SK-N-DZ (cell line): Measurements from ENCODE around the gene APPBP2. TPM values are rescaled to one million over a fixed set of nuclear protein-coding genes. Genes with fewer than 3 reads are reported as not detected.
"Not testable (repeated sequence)": the region's sequence is repeated elsewhere in the genome, so short reads cannot be mapped to it uniquely, and the experiment has no call there.

Experiments
- DNase-seq: peaks from one replicate; pipeline ENCODE4 v3.0.0-alpha.2; 2015; ENCODE audit warnings: low spot score
- polyA plus RNA-seq, 2 experiments: library from polyadenylated mRNA; depleted of rRNA; stranded (reverse); fragments of >200 nt; gene quantifications; 2 replicates each; pipeline ENCODE4 v1.2.3, GENCODE V29; 2014

APPBP2 gene, protein sequence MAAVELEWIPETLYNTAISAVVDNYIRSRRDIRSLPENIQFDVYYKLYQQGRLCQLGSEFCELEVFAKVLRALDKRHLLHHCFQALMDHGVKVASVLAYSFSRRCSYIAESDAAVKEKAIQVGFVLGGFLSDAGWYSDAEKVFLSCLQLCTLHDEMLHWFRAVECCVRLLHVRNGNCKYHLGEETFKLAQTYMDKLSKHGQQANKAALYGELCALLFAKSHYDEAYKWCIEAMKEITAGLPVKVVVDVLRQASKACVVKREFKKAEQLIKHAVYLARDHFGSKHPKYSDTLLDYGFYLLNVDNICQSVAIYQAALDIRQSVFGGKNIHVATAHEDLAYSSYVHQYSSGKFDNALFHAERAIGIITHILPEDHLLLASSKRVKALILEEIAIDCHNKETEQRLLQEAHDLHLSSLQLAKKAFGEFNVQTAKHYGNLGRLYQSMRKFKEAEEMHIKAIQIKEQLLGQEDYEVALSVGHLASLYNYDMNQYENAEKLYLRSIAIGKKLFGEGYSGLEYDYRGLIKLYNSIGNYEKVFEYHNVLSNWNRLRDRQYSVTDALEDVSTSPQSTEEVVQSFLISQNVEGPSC
- polyA plus RNA-seq (2014; cell fraction: cytosol; rRNA removed) = 28.0 and 30.2 TPM in 2 replicates
- 22.2 and 33.9 TPM in 2 replicates for polyA plus RNA-seq (2014; cell fraction: nucleus; rRNA removed)

DNA sequence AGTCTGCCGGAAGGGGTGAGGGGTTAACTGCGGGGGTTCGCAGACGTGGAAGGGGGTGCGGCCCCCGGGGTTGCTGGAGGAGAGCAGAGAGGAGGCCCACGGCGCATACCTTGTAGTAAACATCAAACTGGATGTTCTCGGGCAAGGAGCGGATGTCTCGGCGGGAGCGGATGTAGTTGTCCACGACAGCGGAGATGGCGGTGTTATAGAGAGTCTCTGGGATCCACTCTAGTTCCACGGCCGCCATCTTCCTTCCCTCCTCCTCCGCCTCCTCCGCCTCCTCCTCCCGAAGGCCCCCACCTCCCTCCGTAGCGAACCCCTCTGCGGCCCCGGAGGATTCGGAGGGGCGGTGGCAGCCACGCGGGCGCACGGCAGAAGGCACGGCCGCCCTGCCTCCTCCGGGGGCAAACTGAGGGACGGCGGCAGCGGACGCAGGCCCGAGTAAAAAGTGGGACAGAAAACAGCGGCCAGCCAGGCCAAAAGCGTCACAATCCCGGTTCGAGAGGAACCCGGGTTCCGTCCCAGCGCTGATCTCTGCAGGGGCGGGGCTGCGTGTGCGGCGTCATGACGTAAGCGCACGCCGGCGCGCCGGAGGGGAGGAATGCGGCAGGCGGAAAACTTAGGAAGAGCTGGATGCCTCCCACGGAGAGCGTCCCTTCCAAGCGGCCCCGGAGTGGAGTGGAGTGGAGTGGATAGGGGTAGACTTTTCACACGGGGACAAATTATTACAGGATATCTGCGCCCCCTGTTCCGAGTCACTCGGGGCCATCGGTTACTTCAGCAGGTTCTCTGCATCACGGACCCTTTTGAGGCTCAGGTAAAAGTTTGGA lies at the start of gene APPBP2:
APPBP2 (minus strand) TSS at position 558 of the 830 bp plus-strand sequence; CDS start at position 247, 311 bp downstream.
- peak; percentile 85 for DNase-seq

DNA sequence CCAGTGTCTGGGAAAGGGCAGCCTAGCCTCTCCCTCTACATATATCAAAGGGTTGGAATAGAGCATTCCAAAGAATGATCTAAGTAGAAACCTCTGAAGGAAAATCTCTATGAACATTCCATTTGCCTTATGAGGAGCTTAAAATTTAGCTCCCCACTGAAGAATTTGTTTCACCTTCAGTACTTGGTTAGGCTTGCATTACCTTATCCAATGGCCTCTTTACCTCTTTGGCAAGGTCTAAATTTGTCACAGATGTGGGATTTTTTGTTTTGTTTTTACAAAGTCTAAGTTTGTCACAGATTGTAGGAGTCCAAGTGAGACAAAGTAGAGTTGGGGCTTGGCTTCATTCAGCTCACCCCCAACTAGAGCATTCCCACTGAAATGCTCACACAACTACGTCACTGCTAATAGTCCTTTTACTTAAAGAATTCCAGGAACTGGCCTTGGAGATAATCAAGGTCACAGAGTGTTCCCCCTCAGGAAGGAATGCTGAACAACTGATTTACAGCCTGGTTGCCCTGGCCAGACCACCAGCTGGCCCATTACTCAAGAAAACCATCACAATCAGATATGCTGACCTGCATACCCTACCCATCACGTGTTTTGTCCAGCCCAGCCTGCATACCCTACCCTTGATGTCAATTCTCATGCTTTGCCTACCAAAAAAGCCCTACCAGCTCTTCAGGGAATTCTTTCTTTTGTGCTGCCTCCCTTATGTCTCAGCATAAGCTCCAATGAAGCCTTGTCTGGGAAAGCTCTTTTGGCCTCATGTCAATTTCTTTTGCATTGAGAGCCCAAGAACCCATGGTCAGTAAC lies 47.4 kb upstream of the APPBP2 start:
- DNase-seq = peak; percentile 37

DNA sequence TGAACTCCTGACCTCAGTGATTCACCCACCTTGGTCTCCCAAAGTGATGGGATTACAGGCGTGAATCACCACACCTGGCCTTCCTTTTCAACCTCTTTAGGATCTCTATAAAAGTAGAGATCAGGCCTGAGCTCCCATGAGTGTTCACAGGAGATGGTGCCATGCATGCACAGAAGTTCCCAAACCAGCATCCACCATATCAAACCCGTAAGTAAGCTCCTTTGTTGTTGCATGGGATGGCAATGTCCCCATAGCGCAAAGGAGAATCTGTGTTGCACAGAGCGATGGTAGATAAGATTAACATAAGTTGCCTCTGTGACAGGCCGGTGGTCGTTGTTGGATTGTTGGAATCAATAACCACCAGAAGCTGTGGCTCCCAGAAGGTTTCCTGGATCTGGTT lies 39.2 kb upstream of the APPBP2 start:
- no peak for DNase-seq

DNA sequence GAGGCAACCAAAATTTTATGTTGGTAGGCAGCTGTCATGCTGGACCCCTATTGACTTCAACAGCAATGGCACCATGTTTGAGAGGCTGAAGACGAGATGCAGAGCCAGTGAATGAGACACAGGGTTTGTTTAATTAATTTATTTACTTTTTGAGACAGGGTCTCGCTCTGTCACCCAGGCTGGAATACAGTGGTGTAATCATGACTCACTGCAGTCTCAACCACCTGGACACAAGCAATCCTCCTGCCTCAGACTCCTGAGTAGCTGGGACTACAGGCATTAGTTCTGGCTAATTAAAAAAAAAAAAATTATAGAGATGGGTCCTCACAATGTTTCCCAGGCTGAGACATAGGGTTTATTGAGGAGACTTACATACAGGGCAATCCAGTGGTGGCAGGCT lies 37.7 kb upstream of the APPBP2 start:
- DNase-seq = no peak

DNA sequence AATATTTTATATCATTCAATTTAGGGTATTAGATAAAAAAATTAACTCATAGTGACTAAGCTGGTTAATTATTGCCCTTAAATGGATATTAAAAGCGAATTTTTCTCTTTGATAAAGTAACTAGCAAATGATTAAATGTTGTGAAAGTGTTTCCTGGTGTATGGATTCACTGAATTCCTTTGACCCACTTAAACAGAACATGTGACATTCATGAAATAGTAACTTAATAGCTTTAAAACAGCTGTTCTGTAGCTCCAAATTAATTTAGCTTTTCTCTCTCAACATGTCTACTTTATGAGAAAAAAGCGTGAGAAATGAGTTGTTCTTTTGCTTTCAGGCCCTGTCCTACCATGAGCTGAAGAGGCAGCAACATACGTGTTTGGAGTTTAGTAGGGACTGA lies 36.4 kb upstream of the APPBP2 start:
- no peak for DNase-seq

DNA sequence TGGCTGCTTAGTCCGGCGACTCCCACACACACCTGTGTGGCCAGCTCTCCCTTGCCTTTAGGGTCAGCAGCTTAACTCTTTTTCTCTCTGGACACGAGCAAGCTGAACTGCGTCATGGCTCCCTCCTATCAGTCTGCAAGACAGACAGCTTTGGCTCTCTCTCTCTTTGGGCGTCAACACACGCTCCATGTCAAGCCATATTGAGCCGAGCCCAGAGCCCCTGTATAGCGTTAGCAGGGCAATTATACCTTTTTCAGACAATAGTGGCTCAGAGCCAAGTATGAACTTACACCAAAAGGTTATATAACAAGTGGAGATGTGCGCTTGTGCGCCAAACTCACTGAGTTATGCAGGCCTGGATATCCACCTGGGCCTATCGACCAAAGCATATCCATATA lies 34.8 kb upstream of the APPBP2 start:
- DNase-seq = no peak

DNA sequence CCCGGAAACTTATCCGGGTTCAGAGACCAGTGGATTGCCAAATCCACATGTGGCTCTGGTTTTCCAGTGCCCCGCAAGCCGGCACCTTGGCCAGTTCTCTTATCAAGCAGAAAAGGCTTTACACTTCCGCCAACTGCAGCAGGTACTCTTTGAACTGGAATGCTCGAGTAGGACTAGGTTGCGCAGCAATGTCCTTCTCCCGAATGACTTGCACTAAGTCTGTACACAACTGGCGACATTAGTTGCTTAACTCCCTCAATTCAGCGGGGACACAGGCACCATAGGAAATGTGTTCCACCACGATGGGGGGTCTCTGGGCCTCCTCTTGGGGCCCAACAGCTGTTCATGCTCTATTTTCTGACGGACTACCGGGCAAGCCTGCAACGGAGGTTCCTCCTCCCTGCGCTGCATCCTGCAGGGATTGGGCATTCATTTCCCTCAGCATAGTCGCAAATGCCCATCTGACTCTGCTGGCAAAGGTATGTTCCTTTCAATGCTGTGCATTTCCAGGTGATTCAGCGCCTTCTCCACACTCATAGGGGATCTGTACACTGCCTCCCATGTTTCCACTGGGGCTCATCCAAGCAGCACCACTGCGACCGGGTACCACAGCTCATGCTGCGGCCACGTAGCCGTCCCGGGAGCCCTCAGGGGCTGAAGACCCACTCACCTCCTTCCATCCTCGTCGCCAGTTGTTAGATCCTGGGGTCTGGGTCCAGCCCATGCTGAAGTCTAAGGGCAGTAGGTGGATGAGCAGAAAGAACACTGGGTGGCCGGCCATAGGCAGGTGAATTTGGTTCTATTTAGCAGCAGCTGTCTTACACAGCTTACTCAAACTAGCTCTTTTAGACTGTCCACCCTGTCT lies 34.2 kb upstream of the APPBP2 start:
- no peak for DNase-seq

DNA sequence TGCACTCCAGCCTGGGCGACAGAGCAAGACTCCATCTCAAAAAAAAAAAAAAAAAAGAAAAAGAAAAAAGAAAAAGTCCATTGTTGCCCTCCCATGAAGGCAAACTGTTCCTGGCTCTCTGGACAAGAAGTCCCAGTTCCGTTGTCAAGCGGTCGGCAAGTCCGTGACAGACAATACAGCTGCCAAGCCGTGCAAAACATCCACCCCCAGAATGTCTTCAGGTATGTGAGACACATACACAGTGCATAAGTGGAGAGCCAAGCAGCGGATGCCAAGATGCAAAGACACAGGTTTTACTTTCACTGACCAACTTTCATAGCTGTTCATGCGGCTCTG lies 33.6 kb upstream of the APPBP2 start:
- no peak for DNase-seq

DNA sequence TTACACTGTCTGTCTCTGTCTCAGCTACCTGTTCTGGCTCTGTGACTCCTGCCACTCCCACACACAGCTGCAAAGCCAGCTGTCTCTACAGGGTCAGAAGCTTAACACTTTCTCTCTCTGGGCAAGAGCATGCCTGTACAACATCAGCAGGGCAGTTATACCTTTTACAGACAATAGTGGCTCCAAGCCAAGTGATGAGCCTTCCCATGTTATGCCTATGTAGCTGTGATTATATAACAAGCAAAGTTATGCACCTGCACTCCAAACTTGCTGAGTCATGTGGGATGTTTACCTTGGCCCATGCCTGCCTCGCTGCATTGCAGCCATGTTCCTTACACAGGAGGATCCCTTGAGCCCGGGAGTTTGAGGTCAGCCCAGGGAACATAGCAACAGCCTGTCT lies 31.8 kb upstream of the APPBP2 start:
- DNase-seq = no peak

DNA sequence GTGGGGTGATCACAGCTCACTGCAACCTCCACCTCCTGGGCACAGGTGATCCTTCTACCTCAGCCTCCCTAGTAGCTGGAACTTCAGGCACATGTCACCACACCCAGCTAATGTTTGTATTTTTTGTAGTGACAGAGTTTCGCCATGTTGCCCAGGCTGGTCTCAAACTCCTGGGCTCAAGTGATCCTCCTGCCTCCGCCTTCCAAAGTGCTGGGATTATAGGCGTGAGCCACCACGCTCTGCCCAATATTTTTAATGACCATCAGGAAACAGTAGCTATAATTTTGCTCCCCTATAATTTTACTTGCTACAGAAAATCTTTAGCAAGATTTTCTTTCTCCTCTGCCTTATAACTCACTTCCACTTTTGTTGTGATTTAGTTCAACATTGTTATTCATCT lies 29.7 kb upstream of the APPBP2 start:
- DNase-seq = no peak

DNA sequence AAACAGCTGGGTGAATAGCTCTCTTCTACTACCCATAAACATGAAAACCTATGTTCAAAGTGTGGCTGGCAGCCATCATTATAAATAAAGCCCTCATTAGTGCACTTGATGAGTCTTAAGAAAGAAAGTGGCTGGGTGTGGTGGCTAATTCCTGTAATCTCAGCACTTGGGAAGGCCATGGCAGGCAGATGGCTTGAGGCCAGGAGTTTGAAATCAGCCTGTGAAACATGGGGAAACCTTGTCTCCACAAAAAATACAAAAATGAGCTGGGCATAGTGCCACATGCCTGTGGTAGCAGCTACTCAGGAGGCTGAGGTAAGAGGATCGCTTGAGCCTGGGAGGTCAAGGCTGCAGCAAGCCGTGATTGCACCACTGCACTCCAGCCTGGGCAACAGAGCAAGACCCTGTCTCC lies 28.3 kb upstream of the APPBP2 start:
- no peak for DNase-seq

DNA sequence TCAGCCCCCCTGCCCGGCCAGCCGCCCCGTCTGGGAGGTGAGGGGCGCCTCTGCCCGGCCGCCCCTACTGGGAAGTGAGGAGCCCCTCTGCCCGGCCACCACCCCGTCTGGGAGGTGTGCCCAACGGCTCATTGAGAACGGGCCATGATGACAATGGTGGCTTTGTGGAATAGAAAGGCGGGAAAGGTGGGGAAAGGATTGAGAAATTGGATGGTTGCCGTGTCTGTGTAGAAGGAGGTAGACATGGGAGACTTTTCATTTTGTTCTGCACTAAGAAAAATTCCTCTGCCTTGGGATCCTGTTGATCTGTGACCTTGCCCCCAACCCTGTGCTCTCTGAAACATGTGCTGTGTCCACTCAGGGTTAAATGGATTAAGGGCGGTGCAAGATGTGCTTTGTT lies 26.2 kb upstream of the APPBP2 start:
- not testable (repeated sequence) for DNase-seq

DNA sequence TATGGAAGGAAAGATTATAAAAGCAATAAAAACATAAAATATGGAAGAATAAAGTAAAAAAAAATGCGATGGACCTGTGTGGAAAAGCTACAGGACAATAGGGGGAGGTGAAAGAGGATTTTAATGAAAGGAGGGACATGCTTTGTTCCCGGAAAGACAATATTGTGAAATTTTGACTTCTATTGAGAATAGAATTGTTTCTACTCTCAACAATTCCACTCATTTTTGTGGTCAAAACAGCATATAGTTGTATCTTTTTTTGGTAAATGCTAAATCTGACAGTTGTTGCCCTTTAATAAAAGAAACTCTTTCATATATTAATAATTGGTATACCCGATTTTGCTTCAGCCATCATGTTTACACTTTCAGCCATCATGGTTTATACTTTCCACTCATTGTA lies 22.9 kb upstream of the APPBP2 start:
- no peak for DNase-seq

DNA sequence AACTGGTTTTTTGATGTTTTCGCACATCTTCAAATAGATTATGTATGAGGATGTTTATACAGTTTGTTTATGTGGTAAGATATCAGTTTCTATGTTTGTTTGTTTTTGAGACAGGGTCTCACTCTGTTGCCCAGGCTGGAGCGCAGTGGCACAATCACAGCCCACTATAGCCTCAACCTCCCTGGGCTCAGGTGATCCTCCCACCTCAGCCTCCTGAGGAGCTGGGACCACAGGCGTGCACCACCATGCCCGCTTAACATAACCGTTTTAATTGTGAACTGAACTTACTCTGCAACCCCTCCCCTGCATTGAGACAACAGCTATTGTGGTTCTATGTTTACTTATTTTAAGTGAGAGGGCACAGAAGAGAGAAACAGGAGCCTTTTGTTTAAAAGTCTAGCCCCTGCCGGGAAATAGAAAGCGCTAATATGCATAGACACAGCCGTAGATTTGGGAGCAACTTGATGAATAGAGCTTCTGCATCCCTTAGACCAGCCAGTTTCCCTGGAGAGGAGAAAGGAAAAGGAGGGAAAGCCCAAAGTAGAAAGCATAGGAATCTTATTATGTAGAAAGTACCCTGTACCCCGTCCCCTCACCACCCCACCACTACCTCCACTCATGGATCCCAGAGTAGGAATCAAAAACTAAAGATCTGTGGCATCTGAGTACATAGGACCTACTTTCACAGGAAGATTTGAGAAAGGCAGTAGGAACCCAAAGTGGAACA lies 19.6 kb upstream of the APPBP2 start:
- no peak for DNase-seq

DNA sequence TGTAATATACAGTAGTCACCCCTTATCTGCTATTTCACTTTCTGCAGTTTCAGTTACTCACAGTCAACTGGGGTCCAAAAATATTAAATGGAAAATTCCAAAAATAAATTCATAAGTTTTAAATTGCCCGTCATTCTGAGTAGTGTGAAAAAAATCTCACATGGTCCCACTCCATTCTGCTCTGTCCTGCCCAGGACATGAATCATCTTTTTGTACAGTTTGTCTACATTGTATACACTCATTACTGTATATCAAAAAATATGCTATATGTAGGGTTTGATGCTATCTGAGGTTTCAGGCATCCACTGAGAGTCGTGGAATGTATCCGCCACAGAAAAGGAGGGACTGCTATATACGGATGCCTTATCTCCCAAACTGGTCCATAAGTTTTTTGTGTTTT lies 16.0 kb upstream of the APPBP2 start:
- no peak for DNase-seq

DNA sequence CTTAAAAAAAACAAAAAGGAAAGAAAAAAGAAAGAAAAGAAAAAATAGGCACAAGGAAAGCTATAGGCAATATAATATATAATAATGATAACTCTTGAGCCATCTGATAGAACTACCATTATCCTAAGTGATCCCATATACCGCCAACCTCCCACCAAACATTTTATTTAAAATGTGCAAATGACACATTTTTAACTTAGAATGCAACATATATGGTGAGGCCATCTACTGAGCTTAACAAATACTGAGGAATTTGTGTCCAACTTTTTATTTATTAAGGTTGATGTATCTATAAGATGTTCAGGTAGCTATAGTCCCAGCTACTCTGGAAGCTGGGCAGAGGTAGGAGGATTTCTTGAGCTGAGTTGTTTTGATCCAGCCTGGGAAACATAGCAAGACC lies 14.4 kb upstream of the APPBP2 start:
- no peak for DNase-seq

DNA sequence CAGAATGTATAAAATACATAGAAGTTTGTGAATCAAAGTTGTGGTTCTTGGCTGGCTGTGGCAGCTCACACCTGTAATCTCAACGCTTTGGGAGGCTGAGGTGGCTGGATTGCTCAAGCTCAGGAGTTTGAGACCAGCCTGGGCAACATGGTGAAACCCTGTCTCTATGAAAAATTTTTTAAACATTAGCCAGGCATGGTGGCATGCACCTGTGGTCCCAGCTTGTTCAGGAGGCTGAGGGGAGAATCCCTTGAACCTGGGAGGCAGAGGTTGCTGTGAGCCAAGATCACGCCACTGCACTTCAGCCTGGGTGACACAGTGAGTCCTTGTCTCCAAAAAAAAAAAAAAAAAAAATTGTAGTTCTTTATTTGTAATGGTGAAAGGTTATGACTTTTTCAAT lies 13.8 kb upstream of the APPBP2 start:
- no peak for DNase-seq

DNA sequence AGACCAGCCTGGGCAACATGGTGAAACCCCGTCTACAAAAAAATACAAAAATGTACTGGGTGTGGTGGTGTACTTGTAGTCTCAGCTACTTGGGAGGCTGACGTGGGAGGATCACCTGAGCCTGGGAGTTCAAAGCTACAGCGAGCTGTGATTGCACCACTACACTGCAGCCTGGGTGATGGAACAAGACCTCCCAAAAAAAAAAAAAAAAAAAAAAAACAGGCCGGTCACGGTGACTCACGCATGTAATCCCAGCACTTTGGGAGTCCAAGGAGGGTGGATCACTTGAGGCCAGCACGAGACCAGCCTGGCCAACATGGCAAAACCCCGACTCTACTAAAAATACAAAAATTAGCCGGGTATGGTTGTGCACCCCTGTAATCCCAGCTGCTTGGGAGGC lies 12.7 kb upstream of the APPBP2 start:
- no peak for DNase-seq

DNA sequence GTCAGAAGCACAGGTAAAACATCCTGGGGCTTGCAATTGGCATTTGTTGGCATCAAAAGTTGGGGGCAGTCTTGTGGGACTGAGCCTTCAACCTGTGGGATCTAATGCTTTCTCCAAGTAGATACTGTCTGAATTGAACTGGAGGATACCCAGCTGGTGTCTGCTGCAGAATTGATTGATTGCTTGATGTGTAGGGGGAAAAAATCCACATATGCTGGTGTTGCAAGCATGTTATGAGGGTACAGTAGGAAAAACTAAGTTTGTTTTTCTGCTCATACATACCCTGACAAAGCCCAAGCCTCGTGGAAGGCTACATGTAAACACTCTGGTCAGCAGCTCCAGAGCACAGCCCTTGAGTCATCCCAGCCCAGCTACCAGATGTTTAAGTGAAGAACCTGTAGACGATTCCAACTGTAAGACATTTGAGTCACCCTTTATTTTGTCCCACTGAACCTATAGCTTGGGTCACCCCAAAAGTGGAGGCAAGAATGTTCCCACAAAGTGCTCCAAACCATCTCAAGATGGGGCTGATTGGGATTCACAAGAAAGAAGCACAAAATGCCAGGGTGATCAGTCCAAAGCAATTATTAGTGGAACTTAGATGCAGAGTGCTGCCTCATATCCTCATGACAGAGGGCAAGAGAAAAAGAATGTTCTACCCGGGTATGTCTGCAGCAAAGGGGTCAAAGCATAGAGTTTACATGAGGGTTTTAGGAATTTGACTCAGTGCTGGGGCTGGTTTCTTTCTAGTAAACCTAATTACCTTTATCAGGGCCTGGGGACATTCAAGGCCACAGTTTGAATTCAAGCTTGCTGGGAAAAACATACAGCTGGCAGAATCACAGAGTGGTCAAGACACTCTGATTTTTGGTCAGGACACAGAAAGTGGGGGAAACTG lies 9.6 kb upstream of the APPBP2 start:
- peak; percentile 48 for DNase-seq
